IPS DF 6.9 (cell line): Measurements from ENCODE around the gene LYAR.

Experiments used
- DNase-seq: peaks from one replicate; pipeline ENCODE4 v3.0.0-alpha.2; 2013; ENCODE audit warnings: low read depth, low spot score
- H3K27ac ChIP-seq: one replicate; pipeline ENCODE4 v1.5.1; 2013; ENCODE audit warnings: low read length, control low read depth
- H3K27me3 ChIP-seq: 2 replicates; pipeline ENCODE4 v1.6.1; 2013; ENCODE audit warnings: mild to moderate bottlenecking, low read length; ENCODE audit not compliant: control insufficient read depth, insufficient read depth
- H3K36me3 ChIP-seq: 2 replicates; pipeline ENCODE4 v1.6.1; 2013; ENCODE audit warnings: low read length; ENCODE audit not compliant: control insufficient read depth, insufficient read depth
- H3K4me1 ChIP-seq: 2 replicates; pipeline ENCODE4 v1.6.1; 2013; ENCODE audit warnings: low read length; ENCODE audit not compliant: control insufficient read depth, insufficient read depth
- H3K4me3 ChIP-seq: 2 replicates; pipeline ENCODE4 v1.5.1; 2013; ENCODE audit warnings: mild to moderate bottlenecking, low read length
- H3K9me3 ChIP-seq: 2 replicates; pipeline ENCODE4 v1.6.1; 2013; ENCODE audit warnings: low read length, inconsistent platforms; ENCODE audit not compliant: control insufficient read depth, insufficient read depth
- WGBS: extraction: QIAGEN DNeasy Blood & Tissue Kit; methylation state at CpG from one replicate; pipeline ENCODE4 v1.1.7; 2013; ENCODE audit warnings: mixed read lengths, missing lambda C conversion rate; ENCODE audit not compliant: insufficient read length, insufficient coverage; 5-methylcytosine and 5-hydroxymethylcytosine counted together

Gene LYAR

DNA sequence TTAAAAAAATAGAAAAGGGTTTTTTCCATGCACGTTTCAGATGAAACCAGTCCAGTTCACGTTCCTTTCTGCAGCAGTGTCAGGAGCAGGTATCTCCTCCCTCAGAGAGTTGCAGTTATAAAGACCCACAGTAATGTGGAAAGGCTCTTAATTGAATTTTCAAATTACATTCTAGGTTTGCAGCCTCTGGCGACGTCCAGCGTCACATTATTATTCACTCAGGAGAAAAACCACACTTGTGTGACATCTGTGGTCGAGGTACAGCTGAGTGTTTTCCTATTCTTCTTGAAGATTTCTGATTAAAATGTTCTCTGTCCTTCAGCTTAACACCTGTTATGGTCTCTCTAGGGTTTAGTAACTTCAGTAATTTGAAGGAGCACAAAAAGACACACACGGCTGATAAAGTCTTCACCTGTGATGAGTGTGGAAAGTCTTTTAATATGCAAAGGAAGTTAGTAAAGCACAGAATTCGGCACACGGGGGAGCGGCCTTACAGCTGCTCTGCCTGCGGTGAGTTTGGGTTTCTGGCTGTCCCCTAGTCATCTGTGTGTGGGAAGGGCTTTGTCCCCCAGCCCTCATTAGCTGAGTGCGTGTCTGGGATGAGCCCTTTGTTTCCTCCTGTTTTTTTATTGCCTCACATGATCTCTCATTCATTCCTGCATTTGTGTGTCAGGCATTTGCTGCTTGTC lies 25.7 kb upstream of the LYAR start:
- H3K4me1 ChIP-seq, result no peaks in the 10 kb centered on the region
- WGBS, result no CpG with 5 or more reads among the region's 12 CpGs

GRCh38 chr4:4311193-4311592 lies 21.2 kb upstream of the LYAR start:
- WGBS, result no CpG with 5 or more reads among the region's 4 CpGs
- no peaks in the 10 kb centered on the region for H3K9me3 ChIP-seq
- H3K27ac ChIP-seq, result no peak overlapping the region
- H3K4me1 ChIP-seq, result no peaks in the 10 kb centered on the region
- DNase-seq, result no peak
- no peak overlapping the region for H3K4me3 ChIP-seq
- no peaks in the 10 kb centered on the region for H3K27me3 ChIP-seq
- H3K36me3 ChIP-seq, result no peaks in the 10 kb centered on the region

More for the DNA sequence above, 25.7 kb upstream of the LYAR start:
- H3K36me3 ChIP-seq, result no peaks in the 10 kb centered on the region
- H3K27me3 ChIP-seq, result no peaks in the 10 kb centered on the region
- H3K27ac ChIP-seq, result no peak overlapping the region
- DNase-seq, result no peak
- no peaks in the 10 kb centered on the region for H3K9me3 ChIP-seq
- H3K4me3 ChIP-seq, result no peak overlapping the region

- no peak overlapping the region for H3K4me3 ChIP-seq
- H3K27me3 ChIP-seq, result no peaks in the 10 kb centered on the region
- H3K36me3 ChIP-seq, result no peaks in the 10 kb centered on the region
- no peak for DNase-seq
- no peaks in the 10 kb centered on the region for H3K4me1 ChIP-seq
- no peak overlapping the region for H3K27ac ChIP-seq
- WGBS, result no CpG with 5 or more reads among the region's 9 CpGs
- no peaks in the 10 kb centered on the region for H3K9me3 ChIP-seq
Observed at GRCh38 chr4:4308800-4309441, 19.0 kb upstream of the LYAR start.

- H3K9me3 ChIP-seq, result no peaks in the 10 kb centered on the region
- no peaks in the 10 kb centered on the region for H3K27me3 ChIP-seq
- no CpG with 5 or more reads among the region's 11 CpGs for WGBS
- peaks cover 7% of the 10 kb centered on the region; the same call in 1 of the 2 replicates for H3K36me3 ChIP-seq
- no peak overlapping the region for H3K27ac ChIP-seq
- no peak for DNase-seq
- H3K4me1 ChIP-seq, result no peaks in the 10 kb centered on the region
- no peak overlapping the region for H3K4me3 ChIP-seq
Observed at GRCh38 chr4:4306920-4307319, 17.0 kb upstream of the LYAR start.

GRCh38 chr4:4302416-4302815 lies 12.5 kb upstream of the LYAR start:
- no CpG with 5 or more reads among the region's 6 CpGs for WGBS
- no peak for DNase-seq
- H3K4me1 ChIP-seq, result no peaks in the 10 kb centered on the region
- no peaks in the 10 kb centered on the region for H3K27me3 ChIP-seq
- no peaks in the 10 kb centered on the region for H3K9me3 ChIP-seq
- H3K36me3 ChIP-seq, result peaks cover 14% of the 10 kb centered on the region; the same call in 1 of the 2 replicates
- H3K4me3 ChIP-seq, result no peak overlapping the region
- no peak overlapping the region for H3K27ac ChIP-seq

DNA sequence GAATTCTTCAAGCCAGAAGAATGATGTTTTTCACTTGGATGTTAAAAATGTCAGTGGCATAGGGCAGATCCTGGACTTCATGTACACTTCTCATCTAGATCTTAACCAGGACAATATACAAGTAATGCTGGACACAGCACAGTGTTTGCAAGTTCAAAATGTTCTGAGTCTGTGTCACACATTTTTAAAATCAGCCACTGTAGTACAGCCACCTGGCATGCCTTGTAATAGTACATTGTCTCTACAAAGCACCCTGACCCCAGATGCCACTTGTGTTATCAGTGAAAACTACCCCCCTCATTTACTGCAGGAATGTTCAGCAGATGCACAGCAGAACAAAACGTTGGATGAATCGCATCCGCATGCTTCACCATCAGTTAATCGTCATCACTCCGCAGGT lies 12.0 kb upstream of the LYAR start:
- no peak overlapping the region for H3K27ac ChIP-seq
- H3K4me3 ChIP-seq, result no peak overlapping the region
- WGBS, result no CpG with 5 or more reads among the region's 5 CpGs
- peaks cover 14% of the 10 kb centered on the region; the same call in 1 of the 2 replicates for H3K36me3 ChIP-seq
- no peaks in the 10 kb centered on the region for H3K9me3 ChIP-seq
- no peaks in the 10 kb centered on the region for H3K4me1 ChIP-seq
- H3K27me3 ChIP-seq, result no peaks in the 10 kb centered on the region
- no peak for DNase-seq

GRCh38 chr4:4299006-4299405 lies 9.1 kb upstream of the LYAR start:
- Histone ChIP-seq H3K36me3 (peaks cover 14% of the 10 kb centered on the region; the same call in 1 of the 2 replicates), H3K4me1 (no peaks in the 10 kb centered on the region), H3K9me3 (no peaks in the 10 kb centered on the region), H3K27ac (no peak overlapping the region), H3K4me3 (no peak overlapping the region), H3K27me3 (no peaks in the 10 kb centered on the region)
- WGBS, result no CpG with 5 or more reads among the region's 3 CpGs
- DNase-seq, result no peak

- Histone ChIP-seq H3K4me3 (no peak overlapping the region), H3K27me3 (no peaks in the 10 kb centered on the region), H3K9me3 (no peaks in the 10 kb centered on the region), H3K36me3 (peaks cover 6% of the 10 kb centered on the region; the same call in 1 of the 2 replicates), H3K27ac (no peak overlapping the region), H3K4me1 (no peaks in the 10 kb centered on the region)
- no CpG with 5 or more reads among the region's 5 CpGs for WGBS
- no peak for DNase-seq
Observed at GRCh38 chr4:4296283-4296846, 6.4 kb upstream of the LYAR start.

GRCh38 chr4:4293279-4293678 lies 3.3 kb upstream of the LYAR start:
- Histone ChIP-seq H3K4me3 (no peak overlapping the region), H3K27me3 (no peaks in the 10 kb centered on the region), H3K9me3 (no peaks in the 10 kb centered on the region), H3K4me1 (no peaks in the 10 kb centered on the region; the same call in 1 of the 2 replicates), H3K36me3 (no peaks in the 10 kb centered on the region), H3K27ac (no peak overlapping the region)
- DNase-seq, result no peak
- no CpG with 5 or more reads among the region's 3 CpGs for WGBS

DNA sequence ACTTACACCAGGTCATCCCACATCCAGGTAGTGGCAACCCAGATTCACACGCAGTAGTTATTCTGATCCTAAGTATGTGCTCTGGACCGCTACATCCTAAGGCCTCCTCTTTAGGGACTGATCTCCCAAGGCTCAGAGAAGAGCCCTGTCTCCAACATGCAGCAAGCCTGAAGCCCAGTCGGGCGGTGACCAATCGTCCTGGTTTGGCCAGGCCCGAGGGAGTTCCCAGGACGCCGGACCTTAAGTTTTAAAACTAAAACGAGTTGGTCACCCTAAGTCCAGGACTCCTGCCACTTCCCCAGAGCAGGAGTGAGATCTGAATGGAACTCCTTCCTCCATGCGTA lies 385 bp downstream of the LYAR start:
- Histone ChIP-seq H3K36me3 (peaks cover 9% of the 10 kb centered on the region; the same call in 1 of the 2 replicates), H3K27ac (no peak overlapping the region)
- DNase-seq, result no peak

More for the DNA sequence above, 385 bp downstream of the LYAR start:
- Histone ChIP-seq H3K4me1 (no peaks in the 10 kb centered on the region; the same call in 1 of the 2 replicates), H3K27me3 (no peaks in the 10 kb centered on the region), H3K4me3 (peak overlapping the region; percentile 96), H3K9me3 (no peaks in the 10 kb centered on the region)
- WGBS, result no CpG with 5 or more reads among the region's 10 CpGs
